ENCODE measurements around the gene GJB5. TPM values are rescaled to one million over a fixed set of nuclear protein-coding genes. Genes with fewer than 3 reads are reported as not detected.
A peak's percentile ranks its signal among the peaks of the same experiment; 100 is the strongest.

GJB5 gene
- total RNA-seq, 8 experiments from 2014 or later = 0.16 to 26.1 (median 0.53) TPM

DNA sequence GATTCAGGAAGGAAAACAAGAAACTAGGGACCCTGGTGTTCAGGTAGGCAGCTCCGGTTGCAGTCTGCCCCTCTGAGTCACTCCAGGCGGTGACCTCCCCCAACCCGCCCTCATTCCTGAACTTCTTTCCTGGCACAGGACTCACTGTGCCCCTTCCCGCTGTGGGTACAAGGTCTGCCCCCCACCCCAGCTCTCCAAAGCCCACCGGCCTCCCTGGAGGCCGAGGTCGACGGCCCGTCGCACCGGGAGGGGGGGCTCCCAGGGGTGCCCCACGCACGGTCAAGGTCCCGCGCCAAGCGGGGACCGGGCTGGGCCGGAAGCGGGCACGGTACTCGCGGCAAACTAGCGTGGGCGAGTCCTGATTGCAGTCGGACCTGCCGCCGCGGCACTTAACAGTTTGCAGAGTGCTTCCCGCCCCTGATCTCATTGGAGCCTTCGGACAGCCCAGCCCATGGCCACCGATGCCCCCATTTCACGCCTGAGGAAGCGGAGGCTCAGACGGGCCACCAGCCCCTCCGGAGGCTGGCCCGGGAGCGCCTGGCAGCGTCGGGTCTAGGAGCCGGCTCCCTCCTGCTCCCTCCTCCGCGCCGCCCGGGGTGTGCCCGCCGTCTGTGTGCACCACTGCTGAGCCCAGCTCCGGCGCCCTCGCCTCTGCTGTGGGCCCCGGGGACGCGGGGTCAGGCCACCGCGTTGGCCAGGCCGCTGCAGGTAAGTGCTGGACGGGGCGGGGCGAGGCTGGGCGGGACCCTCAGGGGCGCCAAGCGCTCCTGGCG is 26.4 kb downstream of the GJB5 start, which contains the start of gene GJB3:
GJB3 (plus strand) TSS at position 144 of the 773 bp plus-strand sequence. CDS start 3,549 bp downstream, outside the sequence.
- Histone ChIP-seq H3K27ac (no peak within 1 kb of the TSS), H3K4me3 (peak within 1 kb of the TSS in 1 of 5 donors; percentile 7), H3K4me1 (replicated peaks in 1 of 2) (no peaks in the 10 kb centered on the region)
- WGBS, 10 experiments = 0 to 60% (median 6%) methylated on average over 1 to 30 of the region's 62 CpGs; no CpG with 5 or more reads in 5 of the 10 experiments
- ATAC-seq (replicated peaks in 6 of 8) = peak; percentile 9 to 60 (median 32)
- in situ Hi-C loops (cut with MboI; ENCODE audit: low pct_unique_long_range_greater_than_20kb in 2 of 9, low sequenced_read_pairs in 9 of 9, unreplicated experiment in 9 of 9) = no loop called here

DNA sequence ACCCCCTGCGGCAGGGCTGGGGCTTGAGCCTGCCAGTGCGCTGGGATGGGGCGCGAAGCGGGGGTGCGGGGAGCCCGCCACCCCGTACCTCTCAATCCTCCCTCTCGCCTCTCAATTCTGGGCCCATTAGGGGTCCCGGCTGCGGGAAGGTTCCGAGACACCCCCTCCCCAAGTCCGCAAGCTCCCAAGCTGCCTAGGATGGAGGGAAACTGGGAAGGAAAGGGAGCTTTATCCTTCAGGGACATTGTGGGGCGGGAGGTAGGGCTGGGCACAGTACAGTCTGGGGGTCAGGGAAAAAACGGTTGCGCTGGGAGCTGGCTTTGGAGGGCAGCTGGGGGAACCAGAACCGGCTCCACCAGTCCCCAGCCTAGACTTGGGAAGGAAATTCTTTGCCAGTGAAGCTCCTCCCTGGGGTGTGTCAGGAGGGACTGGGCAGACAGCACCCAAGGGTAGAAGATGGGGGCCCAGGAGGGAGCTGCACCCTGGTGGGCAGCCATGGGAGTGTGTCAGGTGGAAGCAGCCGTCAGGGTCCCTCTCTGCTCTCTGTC is 27.1 kb downstream of the GJB5 start:
- in situ Hi-C loops (cut with MboI; ENCODE audit: low pct_unique_long_range_greater_than_20kb in 2 of 9, low sequenced_read_pairs in 9 of 9, unreplicated experiment in 9 of 9) = no loop called here
- Histone ChIP-seq H3K27ac (no peak overlapping the region), H3K4me1 (replicated peaks in 1 of 2) (peaks cover 0 to 2% of the 10 kb centered on the region in 2 donors), H3K4me3 (no peak overlapping the region)
- WGBS, 10 experiments = 0 to 80% (median 20%) methylated on average over 1 to 5 of the region's 18 CpGs; no CpG with 5 or more reads in 5 of the 10 experiments
- no peak for ATAC-seq (replicated peaks in 6 of 8)

DNA sequence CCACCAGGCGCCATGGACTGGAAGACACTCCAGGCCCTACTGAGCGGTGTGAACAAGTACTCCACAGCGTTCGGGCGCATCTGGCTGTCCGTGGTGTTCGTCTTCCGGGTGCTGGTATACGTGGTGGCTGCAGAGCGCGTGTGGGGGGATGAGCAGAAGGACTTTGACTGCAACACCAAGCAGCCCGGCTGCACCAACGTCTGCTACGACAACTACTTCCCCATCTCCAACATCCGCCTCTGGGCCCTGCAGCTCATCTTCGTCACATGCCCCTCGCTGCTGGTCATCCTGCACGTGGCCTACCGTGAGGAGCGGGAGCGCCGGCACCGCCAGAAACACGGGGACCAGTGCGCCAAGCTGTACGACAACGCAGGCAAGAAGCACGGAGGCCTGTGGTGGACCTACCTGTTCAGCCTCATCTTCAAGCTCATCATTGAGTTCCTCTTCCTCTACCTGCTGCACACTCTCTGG is 29.9 kb downstream of the GJB5 start:
- WGBS, 10 experiments = 60 to 100% (median 83%) methylated on average over 1 to 14 of the region's 28 CpGs; no CpG with 5 or more reads in 4 of the 10 experiments
- H3K4me1 ChIP-seq (replicated peaks in 1 of 2) = peaks cover 0 to 2% of the 10 kb centered on the region in 2 donors
- no peak overlapping the region for H3K4me3 ChIP-seq
- H3K27ac ChIP-seq = no peak overlapping the region
- in situ Hi-C loops (cut with MboI; ENCODE audit: low pct_unique_long_range_greater_than_20kb in 2 of 9, low sequenced_read_pairs in 9 of 9, unreplicated experiment in 9 of 9) = no loop called here
- ATAC-seq (replicated peaks in 6 of 8) = no peak

DNA sequence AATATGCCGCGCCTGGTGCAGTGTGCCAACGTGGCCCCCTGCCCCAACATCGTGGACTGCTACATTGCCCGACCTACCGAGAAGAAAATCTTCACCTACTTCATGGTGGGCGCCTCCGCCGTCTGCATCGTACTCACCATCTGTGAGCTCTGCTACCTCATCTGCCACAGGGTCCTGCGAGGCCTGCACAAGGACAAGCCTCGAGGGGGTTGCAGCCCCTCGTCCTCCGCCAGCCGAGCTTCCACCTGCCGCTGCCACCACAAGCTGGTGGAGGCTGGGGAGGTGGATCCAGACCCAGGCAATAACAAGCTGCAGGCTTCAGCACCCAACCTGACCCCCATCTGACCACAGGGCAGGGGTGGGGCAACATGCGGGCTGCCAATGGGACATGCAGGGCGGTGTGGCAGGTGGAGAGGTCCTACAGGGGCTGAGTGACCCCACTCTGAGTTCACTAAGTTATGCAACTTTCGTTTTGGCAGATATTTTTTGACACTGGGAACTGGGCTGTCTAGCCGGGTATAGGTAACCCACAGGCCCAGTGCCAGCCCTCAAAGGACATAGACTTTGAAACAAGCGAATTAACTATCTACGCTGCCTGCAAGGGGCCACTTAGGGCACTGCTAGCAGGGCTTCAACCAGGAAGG is 30.5 kb downstream of the GJB5 start:
- in situ Hi-C loops (cut with MboI; ENCODE audit: low pct_unique_long_range_greater_than_20kb in 2 of 9, low sequenced_read_pairs in 9 of 9, unreplicated experiment in 9 of 9) = no loop called here
- H3K27ac ChIP-seq = no peak overlapping the region
- H3K4me3 ChIP-seq = no peak overlapping the region
- no peak for ATAC-seq (replicated peaks in 6 of 8)
- H3K4me1 ChIP-seq (replicated peaks in 1 of 2) = peaks cover 0 to 2% of the 10 kb centered on the region in 2 donors
- WGBS, 10 experiments = 33 to 82% (median 70%) methylated on average over 2 to 14 of the region's 22 CpGs; no CpG with 5 or more reads in 4 of the 10 experiments

DNA sequence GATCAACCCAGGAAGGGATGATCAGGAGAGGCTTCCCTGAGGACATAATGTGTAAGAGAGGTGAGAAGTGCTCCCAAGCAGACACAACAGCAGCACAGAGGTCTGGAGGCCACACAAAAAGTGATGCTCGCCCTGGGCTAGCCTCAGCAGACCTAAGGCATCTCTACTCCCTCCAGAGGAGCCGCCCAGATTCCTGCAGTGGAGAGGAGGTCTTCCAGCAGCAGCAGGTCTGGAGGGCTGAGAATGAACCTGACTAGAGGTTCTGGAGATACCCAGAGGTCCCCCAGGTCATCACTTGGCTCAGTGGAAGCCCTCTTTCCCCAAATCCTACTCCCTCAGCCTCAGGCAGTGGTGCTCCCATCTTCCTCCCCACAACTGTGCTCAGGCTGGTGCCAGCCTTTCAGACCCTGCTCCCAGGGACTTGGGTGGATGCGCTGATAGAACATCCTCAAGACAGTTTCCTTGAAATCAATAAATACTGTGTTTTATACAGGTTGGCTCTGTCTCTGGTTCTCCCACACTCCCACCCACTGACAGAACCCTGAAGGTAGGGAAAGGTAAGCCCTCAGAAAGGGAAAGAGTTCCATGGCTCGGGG is 31.1 kb downstream of the GJB5 start:
- peaks cover 0 to 2% of the 10 kb centered on the region in 2 donors for H3K4me1 ChIP-seq (replicated peaks in 1 of 2)
- 0 to 63% (median 57%) methylated on average over 1 to 2 of the region's 4 CpGs; no CpG with 5 or more reads in 7 of the 10 experiments for WGBS, 10 experiments
- ATAC-seq (replicated peaks in 6 of 8) = no peak
- H3K27ac ChIP-seq = no peak overlapping the region
- in situ Hi-C loops (cut with MboI; ENCODE audit: low pct_unique_long_range_greater_than_20kb in 2 of 9, low sequenced_read_pairs in 9 of 9, unreplicated experiment in 9 of 9) = no loop called here
- H3K4me3 ChIP-seq = no peak overlapping the region

DNA sequence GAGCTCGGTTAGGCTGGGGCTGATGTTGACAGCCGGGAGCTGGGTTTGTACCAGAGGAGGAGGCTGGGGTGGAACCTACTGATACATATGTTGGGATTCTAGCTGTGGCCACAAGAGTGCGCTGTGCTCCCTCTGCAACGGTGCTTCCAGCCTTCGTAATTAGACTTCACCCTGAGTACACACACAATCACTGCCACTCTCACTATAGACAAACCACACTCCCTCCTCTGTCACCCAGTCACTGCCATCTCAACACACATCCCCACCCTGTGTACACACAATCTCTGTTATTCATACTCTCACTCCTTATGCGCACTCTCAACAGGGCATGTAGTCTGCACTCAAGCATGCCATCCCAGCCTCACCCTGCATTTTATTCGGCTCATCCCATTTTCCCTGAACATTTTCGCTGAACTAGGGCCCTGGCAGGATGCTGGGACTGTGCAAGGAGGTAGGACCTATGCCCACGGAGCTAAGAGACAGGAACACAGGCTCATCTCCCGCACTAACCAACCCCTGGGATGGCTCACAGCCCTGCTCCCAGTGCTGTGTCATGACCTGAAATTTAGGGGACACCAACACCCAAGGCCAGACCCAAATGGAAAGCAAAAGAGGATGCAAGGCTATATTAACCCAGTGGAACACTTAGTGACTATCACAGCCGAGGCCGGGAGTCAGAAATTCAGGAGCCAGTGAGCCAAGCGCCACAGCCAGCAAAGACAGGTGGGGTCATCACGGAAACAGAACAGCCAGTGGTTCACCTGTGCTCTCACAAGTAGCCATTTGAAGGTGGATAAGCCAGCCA is 31.9 kb downstream of the GJB5 start:
- Histone ChIP-seq H3K4me3 (no peak overlapping the region), H3K4me1 (replicated peaks in 1 of 2) (peaks cover 0 to 2% of the 10 kb centered on the region in 2 donors), H3K27ac (no peak overlapping the region)
- WGBS, 10 experiments = 27 to 80% (median 38%) methylated on average over 1 to 14 of the region's 14 CpGs; no CpG with 5 or more reads in 3 of the 10 experiments
- in situ Hi-C loops (cut with MboI; ENCODE audit: low pct_unique_long_range_greater_than_20kb in 2 of 9, low sequenced_read_pairs in 9 of 9, unreplicated experiment in 9 of 9) = no loop called here
- ATAC-seq (replicated peaks in 6 of 8) = peak; percentile 45 to 91 (median 86)

DNA sequence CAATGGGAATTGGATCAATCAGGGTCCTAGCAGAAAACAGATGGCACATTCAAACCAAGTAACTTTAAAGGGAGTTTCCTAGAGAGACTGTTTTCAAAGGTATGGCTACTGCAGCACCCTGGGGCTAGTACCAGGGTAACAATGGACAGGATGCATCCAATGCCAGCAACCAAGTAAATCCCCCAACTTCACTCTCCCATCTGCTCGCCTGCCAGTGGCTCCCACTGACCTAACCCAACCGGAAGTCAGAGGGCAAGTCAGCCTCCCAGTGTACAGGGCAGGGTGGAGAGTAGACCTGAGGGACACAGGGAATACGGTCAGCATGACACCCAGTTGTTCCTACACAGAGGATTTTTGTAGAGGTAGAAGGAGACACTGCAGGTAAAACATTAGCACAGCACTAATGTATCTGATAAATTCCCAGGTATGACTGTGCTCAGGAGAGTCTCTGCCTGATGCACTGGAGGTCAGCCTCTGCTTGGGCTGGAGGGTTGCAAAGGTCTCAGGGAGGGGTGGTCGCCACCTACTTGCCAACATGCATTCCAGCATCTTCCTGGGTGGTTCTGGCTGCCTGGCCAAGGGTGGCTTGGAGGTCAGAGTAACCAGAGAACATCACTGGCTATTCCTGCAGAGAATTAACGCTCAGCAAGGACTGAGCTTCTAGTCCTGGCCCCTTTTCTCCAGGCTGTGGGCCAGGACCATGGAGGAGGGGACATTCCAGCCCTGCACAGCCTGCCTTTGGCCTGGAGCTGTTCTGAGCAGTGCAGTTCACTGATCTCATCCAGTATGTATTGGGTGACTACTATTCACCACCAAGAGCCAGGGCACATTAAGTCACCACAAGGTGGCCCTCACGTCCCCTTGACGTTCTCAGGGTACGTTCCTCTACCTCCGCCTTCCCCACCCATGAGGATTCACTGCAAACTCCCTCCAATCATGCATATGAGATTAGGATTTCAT is 32.9 kb downstream of the GJB5 start:
- peak in 3 of 8 experiments; percentile 7 to 31 (median 7) for ATAC-seq (replicated peaks in 6 of 8)
- WGBS, 10 experiments = 25 to 76% (median 58%) methylated on average over 2 to 8 of the region's 9 CpGs; no CpG with 5 or more reads in 4 of the 10 experiments
- Histone ChIP-seq H3K4me1 (replicated peaks in 1 of 2) (peaks cover 0 to 2% of the 10 kb centered on the region in 2 donors), H3K4me3 (no peak overlapping the region), H3K27ac (no peak overlapping the region)
- in situ Hi-C loops (cut with MboI; ENCODE audit: low pct_unique_long_range_greater_than_20kb in 2 of 9, low sequenced_read_pairs in 9 of 9, unreplicated experiment in 9 of 9) = no loop called here

DNA sequence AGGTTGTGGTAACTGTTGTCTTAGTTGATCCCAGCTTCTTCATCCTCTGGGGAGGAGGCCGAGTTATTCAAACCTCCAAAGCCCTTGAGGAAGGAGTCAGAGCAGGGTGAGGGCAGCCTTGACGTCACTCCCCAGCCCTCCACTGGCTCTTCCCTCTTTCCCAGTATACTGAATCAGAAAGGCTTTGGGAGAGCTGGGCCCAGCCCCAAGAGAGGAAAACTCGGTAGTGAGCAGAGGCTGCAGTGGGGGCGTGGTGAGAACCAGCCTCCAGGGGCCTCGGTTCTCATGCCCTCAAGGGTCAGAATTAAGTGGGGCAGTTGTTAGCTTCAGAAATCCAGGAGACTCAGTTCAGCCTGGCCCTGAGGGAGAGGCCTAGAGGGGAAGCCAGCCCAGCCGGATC is 36.1 kb downstream of the GJB5 start:
- 60 to 100% (median 78%) methylated on average over 1 to 5 of the region's 6 CpGs; no CpG with 5 or more reads in 3 of the 10 experiments for WGBS, 10 experiments
- ATAC-seq (replicated peaks in 6 of 8) = no peak
- Histone ChIP-seq H3K4me3 (no peak overlapping the region), H3K4me1 (replicated peaks in 1 of 2) (peaks cover 0 to 2% of the 10 kb centered on the region in 2 donors), H3K27ac (no peak overlapping the region)
- in situ Hi-C loops (cut with MboI; ENCODE audit: low pct_unique_long_range_greater_than_20kb in 2 of 9, low sequenced_read_pairs in 9 of 9, unreplicated experiment in 9 of 9) = no loop called here

DNA sequence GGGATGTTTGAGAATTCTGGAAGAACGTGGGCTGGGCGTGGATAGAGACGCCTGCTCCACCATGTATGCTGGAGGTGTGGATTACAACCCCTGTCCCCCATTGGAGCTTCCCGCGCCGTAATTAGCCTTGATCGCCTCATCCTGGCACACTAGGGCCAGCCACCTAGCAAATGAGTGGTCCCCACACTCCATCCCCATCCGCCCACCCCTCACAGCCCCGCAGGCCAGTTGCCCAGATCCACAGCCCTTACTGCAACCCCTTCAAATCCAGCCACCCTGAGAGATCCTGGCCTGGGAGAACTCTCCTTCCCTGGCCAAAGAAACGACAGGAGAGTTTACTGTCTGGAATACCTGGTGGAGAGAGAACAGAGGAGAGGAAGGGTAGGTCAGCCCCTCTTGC is 37.6 kb downstream of the GJB5 start:
- Histone ChIP-seq H3K4me1 (replicated peaks in 1 of 2) (peaks cover 10% of the 10 kb centered on the region in 2 donors), H3K4me3 (no peak overlapping the region), H3K27ac (no peak overlapping the region)
- 64 to 100% (median 70%) methylated on average over 1 to 2 of the region's 10 CpGs; no CpG with 5 or more reads in 7 of the 10 experiments for WGBS, 10 experiments
- ATAC-seq (replicated peaks in 6 of 8) = peak in 1 of 8 experiments; percentile 7
- in situ Hi-C loops (cut with MboI; ENCODE audit: low pct_unique_long_range_greater_than_20kb in 2 of 9, low sequenced_read_pairs in 9 of 9, unreplicated experiment in 9 of 9) = no loop called here

DNA sequence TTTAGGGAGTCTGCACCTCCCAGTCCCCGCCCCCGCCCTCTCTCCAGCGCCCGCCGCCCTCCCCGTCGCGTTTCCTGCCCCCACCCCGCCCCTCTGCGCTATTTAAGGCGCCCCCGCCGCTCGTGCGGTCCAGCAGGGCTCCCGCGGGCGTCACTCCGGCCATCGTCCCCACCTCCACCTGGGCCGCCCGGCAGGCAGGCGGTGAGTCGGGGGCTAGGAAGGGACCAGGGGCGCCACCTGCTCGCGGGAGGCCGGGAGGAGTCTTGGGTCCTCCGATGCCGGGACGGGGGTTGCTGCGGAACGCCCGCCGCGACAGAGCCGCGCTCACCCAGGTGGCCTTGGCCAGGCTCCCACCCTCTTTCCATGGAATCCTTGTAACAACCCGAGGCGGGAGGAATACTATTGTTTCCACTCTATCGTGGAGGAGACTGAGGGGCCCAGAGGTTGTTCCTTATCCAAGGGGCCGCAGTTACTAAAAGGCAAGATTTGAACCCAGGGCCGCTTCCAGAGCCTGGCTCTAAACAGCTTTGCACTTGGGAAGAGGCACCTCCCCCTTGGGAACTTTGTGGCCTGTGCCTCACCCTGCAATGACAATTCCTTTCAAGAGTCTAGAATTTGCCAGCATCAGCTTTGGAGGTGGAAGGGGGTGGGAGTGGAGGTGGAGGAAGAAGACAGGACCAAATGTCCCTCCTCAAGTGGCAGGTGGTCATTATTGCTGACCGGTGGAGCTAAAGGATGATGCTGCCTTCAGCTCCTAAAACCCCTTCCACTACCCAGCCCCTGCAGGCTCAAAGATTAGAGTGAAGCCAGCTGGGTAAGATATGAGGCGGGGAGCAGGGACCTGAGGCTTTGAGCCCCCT is 38.3 kb downstream of the GJB5 start, which contains the start of gene GJA4:
GJA4 (plus strand) TSS at position 132 of the 860 bp plus-strand sequence. CDS start 1,215 bp downstream, outside the sequence.
- no peak within 1 kb of the TSS for H3K4me3 ChIP-seq
- ATAC-seq (replicated peaks in 6 of 8) = peak in 1 of 8 experiments; percentile 7
- WGBS, 10 experiments = 16 to 65% (median 38%) methylated on average over 2 to 15 of the region's 45 CpGs; no CpG with 5 or more reads in 3 of the 10 experiments
- peaks cover 10% of the 10 kb centered on the region in 2 donors for H3K4me1 ChIP-seq (replicated peaks in 1 of 2)
- no peak within 1 kb of the TSS for H3K27ac ChIP-seq
- in situ Hi-C loops (cut with MboI; ENCODE audit: low pct_unique_long_range_greater_than_20kb in 2 of 9, low sequenced_read_pairs in 9 of 9, unreplicated experiment in 9 of 9) = no loop called here

All from motor neuron (in vitro differentiated cells).